ENCODE measurements around the gene CLEC16A.
"Not testable (repeated sequence)": the region's sequence is repeated elsewhere in the genome, so short reads cannot be mapped to it uniquely, and the experiment has no call there.

- not testable (repeated sequence) for TF ChIP-seq CTCF (IDR thresholded peaks at IDR 0.05; ENCODE audit: low read depth, low read length, poor library complexity, severe bottlenecking); EZH2phosphoT487 (IDR thresholded peaks at IDR 0.05; ENCODE audit: borderline replicate concordance, low read length)
Observed at GRCh38 chr16:10925285-10925684, 19.1 kb upstream of the CLEC16A start.
